K562 (cell line): ENCODE results near the gene IL12RB1. TPM values are rescaled to one million over a fixed set of nuclear protein-coding genes. Genes with fewer than 3 reads are reported as not detected.

Experiments
- ATAC-seq: fragments of 200-7000 bp; cut with Tn5 transposase; 3 replicates; pipeline ENCODE4 v1.9.1; 2020; ENCODE audit warnings: moderate library complexity
- BruUV-seq: library from RNA; stranded (reverse); fragments of 400-500 nt; replicated peaks from 2 replicates; lab custom pipeline; 2021; lab: Mats Ljungman, UMichigan
- CTCF ChIA-PET: fragments of 300-600 bp; formaldehyde crosslinking; extraction: SDS; loops from one replicate; lab custom pipeline; 2021; ENCODE audit warnings: low intra/inter-chr PET ratio; lab: Yijun Ruan, JAX
- POLR2A ChIA-PET: fragments of 300-600, 350-650 bp; sonication (Branson Sonifier 250); formaldehyde crosslinking; extraction: SDS; loops from one replicate; lab custom pipeline; 2021; ENCODE audit warnings: antibody characterized with exemption, inconsistent platforms; lab: Yijun Ruan, JAX
- DNase-seq, 4 experiments: peaks; one replicate each; pipeline versions ENCODE4 v3.0.0 to v3.0.0-alpha.2; 2011 to 2018; ENCODE audit warnings: low spot score in 3 of 4, mixed read lengths in 3 of 4; ENCODE audit errors: extremely low read depth in 1 of 4
- FAIRE-seq: peaks from 2 replicates; lab custom pipeline; 2011; peaks lifted over from hg19 to GRCh38; lab: Jason Lieb, UNC
- H2AFZ ChIP-seq: 2 replicates; pipeline ENCODE4 v1.6.0; 2011; ENCODE audit warnings: low read depth, low read length, control low read depth, inconsistent platforms
- H3K27ac ChIP-seq: fragments of 200-600 bp; 3 replicates; pipeline ENCODE4 v1.8.0; 2011; ENCODE audit warnings: low read depth, mild to moderate bottlenecking, control low read depth, inconsistent platforms, low read length, moderate library complexity, mixed read lengths; ENCODE audit errors: extremely low read depth
- H3K27me3 ChIP-seq, 2 experiments: fragments of 300-600 bp in 1 of 2; 2 replicates in 1 of 2; 3 replicates in 1 of 2; pipeline versions ENCODE4 v1.6.0 to v1.8.0; 2011; ENCODE audit warnings: inconsistent platforms in 2 of 2, low read length in 2 of 2, mild to moderate bottlenecking in 1 of 2, mixed read lengths in 1 of 2, moderate library complexity in 1 of 2; ENCODE audit not compliant: control insufficient read depth in 2 of 2, insufficient read depth in 2 of 2
- H3K36me3 ChIP-seq: fragments of 300-600 bp; 3 replicates; pipeline ENCODE4 v1.8.0; 2011; ENCODE audit warnings: mild to moderate bottlenecking, low read length, inconsistent platforms; ENCODE audit not compliant: control insufficient read depth, insufficient read depth
- H3K4me1 ChIP-seq, 2 experiments: fragments of 200-600 bp in 1 of 2; replicated peaks in 1 of 2; 2 replicates in 1 of 2; 3 replicates in 1 of 2; pipeline versions ENCODE4 v1.5.1 to v1.8.0; 2011; ENCODE audit warnings: inconsistent platforms in 2 of 2, low read length in 2 of 2, mild to moderate bottlenecking in 1 of 2, mixed read lengths in 1 of 2, moderate library complexity in 1 of 2; ENCODE audit not compliant: control insufficient read depth in 2 of 2, insufficient read depth in 2 of 2
- H3K4me2 ChIP-seq: 2 replicates; pipeline ENCODE4 v1.6.1; 2011; ENCODE audit warnings: low read length, control low read depth, inconsistent platforms, mixed read lengths; ENCODE audit not compliant: insufficient read depth
- H3K4me3 ChIP-seq: fragments of 200-600 bp; sonication (generic), shearing (Covaris generic); 2 replicates; pipeline ENCODE4 v1.5.1; 2016; ENCODE audit warnings: control low read depth, inconsistent platforms
- H3K79me2 ChIP-seq: fragments of 200-600 bp; 3 replicates; pipeline ENCODE4 v1.8.0; 2011; ENCODE audit warnings: low read length, inconsistent platforms; ENCODE audit not compliant: control insufficient read depth, insufficient read depth
- H3K9ac ChIP-seq, 2 experiments: 2 replicates each; pipeline versions ENCODE4 v1.6.0 to v1.6.1; 2011; ENCODE audit warnings: low read depth in 2 of 2, low read length in 2 of 2, control low read depth in 1 of 2, inconsistent platforms in 1 of 2, mild to moderate bottlenecking in 1 of 2, mixed read lengths in 1 of 2; ENCODE audit not compliant: insufficient read depth in 1 of 2
- H3K9me1 ChIP-seq: one replicate; pipeline ENCODE4 v1.6.0; 2011; ENCODE audit warnings: inconsistent platforms, mild to moderate bottlenecking, low read length, moderate library complexity; ENCODE audit not compliant: control insufficient read depth, insufficient read depth
- H3K9me3 ChIP-seq: replicated peaks from 2 replicates; pipeline ENCODE4 v1.5.1; 2011; ENCODE audit warnings: low read depth, low read length, inconsistent platforms; ENCODE audit not compliant: control insufficient read depth, insufficient read depth
- H4K20me1 ChIP-seq: replicated peaks from 2 replicates; pipeline ENCODE4 v1.6.1; 2011; ENCODE audit warnings: low read length, inconsistent platforms, mixed read lengths; ENCODE audit not compliant: control insufficient read depth, insufficient read depth
- BRF1 ChIP-seq: IDR thresholded peaks from 3 replicates; pipeline ENCODE4 v1.6.1; 2011; ENCODE audit warnings: borderline replicate concordance, mild to moderate bottlenecking; ENCODE audit not compliant: insufficient read length; ENCODE audit errors: extremely low read depth
- NR2F6 ChIP-seq: fragments of 450-650 bp; formaldehyde crosslinking; IDR thresholded peaks from 2 replicates; pipeline ENCODE4 v1.4.0; 2020; ENCODE audit warnings: mild to moderate bottlenecking
- PTTG1 ChIP-seq: fragments of 450-650 bp; IDR thresholded peaks from 2 replicates; pipeline ENCODE4 v1.6.1; 2016; ENCODE audit warnings: low read depth, mild to moderate bottlenecking, missing genetic modification characterization, missing compliant biosample characterization
- SREBF2 ChIP-seq: sonication (generic); formaldehyde crosslinking; IDR thresholded peaks from 2 replicates; pipeline ENCODE4 v1.4.0; 2020; ENCODE audit warnings: mild to moderate bottlenecking, missing genetic modification reagents
- ZBTB49 ChIP-seq: sonication (generic); formaldehyde crosslinking; IDR thresholded peaks from 2 replicates; pipeline ENCODE4 v1.8.0; 2022; ENCODE audit warnings: missing genetic modification reagents, mild to moderate bottlenecking, borderline replicate concordance
- ZFP36 ChIP-seq: fragments of 150-350 bp; IDR thresholded peaks from 2 replicates; pipeline ENCODE4 v1.6.1; 2018; ENCODE audit warnings: low read length, low read depth; ENCODE audit not compliant: partially characterized antibody
- ZNF77 ChIP-seq: fragments of 250-450 bp; sonication (Bioruptor Pico); IDR thresholded peaks from 2 replicates; pipeline ENCODE4 v1.5.0; 2020
- WGBS: fragments of 100-300 bp; shearing (Covaris generic); methylation state at CpG from one replicate; pipeline ENCODE4 v1.1.6; 2016; ENCODE audit warnings: low coverage, mixed read lengths; ENCODE audit not compliant: insufficient coverage; ENCODE audit errors: missing lambda C conversion rate; 5-methylcytosine and 5-hydroxymethylcytosine counted together
- in situ Hi-C: fragments of 300-500 bp; cut with MboI; formaldehyde crosslinking; loops from 4 replicates; pipeline ENCODE4 v1.15.0; 2018; ENCODE audit warnings: inconsistent platforms, mixed read lengths
- intact Hi-C: fragments of 100-400 bp; cut with micrococcal nuclease; formaldehyde crosslinking; loops from 2 replicates; pipeline ENCODE4 v1.14.2; 2022
- polyA plus RNA-seq, 8 experiments: library from polyadenylated mRNA; depleted of rRNA in 4 of 8; stranded (reverse) in 5 of 8; unstranded in 3 of 8; fragments of >200 nt; fragmentation: Nextera tagmentation in 2 of 8; fragmentation: Illumina TruSeq in 1 of 8; extraction: Ambion mirVana in 2 of 8; extraction: Trizol in 1 of 8; gene quantifications; 2 replicates each; pipeline versions ENCODE4 v1.2.1 to v1.2.3, GENCODE V29; 2011 to 2014; ENCODE audit warnings: inconsistent platforms in 1 of 8, missing spikeins in 1 of 8
- total RNA-seq, 7 experiments: library from RNA; depleted of rRNA in 6 of 7; stranded (reverse); fragments of >200 nt in 6 of 7; fragmentation: Illumina TruSeq in 2 of 7; extraction: Trizol in 2 of 7; gene quantifications; 2 replicates each; pipeline versions ENCODE4 v1.2.1 to v1.2.3, GENCODE V29; 2011 to 2021; ENCODE audit warnings: low replicate concordance in 1 of 7
- TF ChIP-seq, protein P1 (sequence below): sonication (generic); formaldehyde crosslinking; IDR thresholded peaks from 2 replicates; pipeline ENCODE4 v1.8.0; 2022; ENCODE audit warnings: mild to moderate bottlenecking, missing genetic modification reagents, borderline replicate concordance

The IL12RB1 gene
- total and polyA plus RNA-seq, 9 of the 15 experiments (the other 6 are each of a cell fraction or from before 2014, with no cell fraction given), result 0.04 to 0.07 (median 0.06) TPM; not detected in 5

- Histone ChIP-seq H3K79me2 (peaks cover 13% of the 10 kb centered on the region; the same call in 2 of the 3 replicates), H2AFZ (no peak overlapping the region), H3K9ac (peak overlapping the region in 1 of 2 experiments; percentile 69; a peak in 2 of 4 replicates), H3K36me3 (peaks cover 38% of the 10 kb centered on the region; the same call in 2 of the 3 replicates), H3K4me3 (no peak overlapping the region), H3K9me1 (no peaks in the 10 kb centered on the region), H3K27ac (no peak overlapping the region), H3K4me1 (peaks cover 9 to 27% of the 10 kb centered on the region in 2 experiments; a peak in 3 of 5 replicates), H3K27me3 (no peaks in the 10 kb centered on the region), H4K20me1 (no peaks in the 10 kb centered on the region), H3K9me3 (no peaks in the 10 kb centered on the region), H3K4me2 (no peak overlapping the region)
- WGBS, result 90% methylated on average over 16 of the region's 27 CpGs
- CTCF ChIA-PET, result no interaction called here
- TF ChIP-seq ZFP36, result peak; percentile 9
- TF ChIP-seq SREBF2 (CRISPR knock-in tag), result no peak
- ATAC-seq (no peak), DNase-seq (no peak), FAIRE-seq (no peak)
- no TSS peak for BruUV-seq
- POLR2A ChIA-PET, result interaction anchor here (0.5 to 1.0 kb wide), 5 partner anchors 18 to 896 kb away, joined by 3 to 6 read pairs (median 3); no protein-coding TSS in a partner anchor
- intact Hi-C loops (no loop called here), in situ Hi-C loops (no loop called here)
Measured at GRCh38 chr19:18122860-18123795, 36.4 kb upstream of the IL12RB1 start.

- H3K4me3 ChIP-seq, result no peak overlapping the region
- H3K9ac ChIP-seq, result 0 out of 4 replicates have a peak overlapping the region, but pooled peaks of 1 of the 2 experiments have one; percentile 48
- no peak overlapping the region for H3K4me2 ChIP-seq
- H3K79me2 ChIP-seq, result peaks cover 14% of the 10 kb centered on the region; the same call in 2 of the 3 replicates
- H3K9me3 ChIP-seq, result no peaks in the 10 kb centered on the region
- ATAC-seq (no peak), FAIRE-seq (no peak), DNase-seq (no peak)
- H3K4me1 ChIP-seq, result peaks cover 10 to 32% of the 10 kb centered on the region in 2 experiments; a peak in 4 of 5 replicates
- H3K9me1 ChIP-seq, result no peaks in the 10 kb centered on the region
- in situ Hi-C loops (no loop called here), intact Hi-C loops (no loop called here)
- H3K27ac ChIP-seq, result no peak overlapping the region
- CTCF ChIA-PET, result no interaction called here
- BruUV-seq, result no TSS peak
- 79% methylated on average over 7 of the region's 7 CpGs for WGBS
- H2AFZ ChIP-seq, result no peak overlapping the region
- peaks cover 38% of the 10 kb centered on the region; the same call in 2 of the 3 replicates for H3K36me3 ChIP-seq
- no peaks in the 10 kb centered on the region for H4K20me1 ChIP-seq
- no peaks in the 10 kb centered on the region for H3K27me3 ChIP-seq
- POLR2A ChIA-PET, result interaction anchor here (0.7 to 1.0 kb wide), 3 partner anchors 19 to 896 kb away, joined by 3 to 6 read pairs (median 4); no protein-coding TSS in a partner anchor
- TF ChIP-seq ZNF77 (CRISPR knock-in tag) (no peak), BRF1 (no peak), NR2F6 (CRISPR knock-in tag) (no peak), PTTG1 (no peak), ZBTB49 (no peak)
- TF ChIP-seq, protein P1, sequence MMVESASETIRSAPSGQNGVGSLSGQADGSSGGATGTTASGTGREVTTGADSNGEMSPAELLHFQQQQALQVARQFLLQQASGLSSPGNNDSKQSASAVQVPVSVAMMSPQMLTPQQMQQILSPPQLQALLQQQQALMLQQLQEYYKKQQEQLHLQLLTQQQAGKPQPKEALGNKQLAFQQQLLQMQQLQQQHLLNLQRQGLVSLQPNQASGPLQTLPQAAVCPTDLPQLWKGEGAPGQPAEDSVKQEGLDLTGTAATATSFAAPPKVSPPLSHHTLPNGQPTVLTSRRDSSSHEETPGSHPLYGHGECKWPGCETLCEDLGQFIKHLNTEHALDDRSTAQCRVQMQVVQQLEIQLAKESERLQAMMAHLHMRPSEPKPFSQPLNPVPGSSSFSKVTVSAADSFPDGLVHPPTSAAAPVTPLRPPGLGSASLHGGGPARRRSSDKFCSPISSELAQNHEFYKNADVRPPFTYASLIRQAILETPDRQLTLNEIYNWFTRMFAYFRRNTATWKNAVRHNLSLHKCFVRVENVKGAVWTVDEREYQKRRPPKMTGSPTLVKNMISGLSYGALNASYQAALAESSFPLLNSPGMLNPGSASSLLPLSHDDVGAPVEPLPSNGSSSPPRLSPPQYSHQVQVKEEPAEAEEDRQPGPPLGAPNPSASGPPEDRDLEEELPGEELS (CRISPR knock-in tag), result no peak
Measured at GRCh38 chr19:18122424-18122823, 35.7 kb upstream of the IL12RB1 start.
